ENCODE data around the gene MYO18A.
"Not testable (repeated sequence)": the region's sequence is repeated elsewhere in the genome, so short reads cannot be mapped to it uniquely, and the experiment has no call there.

Gene MYO18A

DNA sequence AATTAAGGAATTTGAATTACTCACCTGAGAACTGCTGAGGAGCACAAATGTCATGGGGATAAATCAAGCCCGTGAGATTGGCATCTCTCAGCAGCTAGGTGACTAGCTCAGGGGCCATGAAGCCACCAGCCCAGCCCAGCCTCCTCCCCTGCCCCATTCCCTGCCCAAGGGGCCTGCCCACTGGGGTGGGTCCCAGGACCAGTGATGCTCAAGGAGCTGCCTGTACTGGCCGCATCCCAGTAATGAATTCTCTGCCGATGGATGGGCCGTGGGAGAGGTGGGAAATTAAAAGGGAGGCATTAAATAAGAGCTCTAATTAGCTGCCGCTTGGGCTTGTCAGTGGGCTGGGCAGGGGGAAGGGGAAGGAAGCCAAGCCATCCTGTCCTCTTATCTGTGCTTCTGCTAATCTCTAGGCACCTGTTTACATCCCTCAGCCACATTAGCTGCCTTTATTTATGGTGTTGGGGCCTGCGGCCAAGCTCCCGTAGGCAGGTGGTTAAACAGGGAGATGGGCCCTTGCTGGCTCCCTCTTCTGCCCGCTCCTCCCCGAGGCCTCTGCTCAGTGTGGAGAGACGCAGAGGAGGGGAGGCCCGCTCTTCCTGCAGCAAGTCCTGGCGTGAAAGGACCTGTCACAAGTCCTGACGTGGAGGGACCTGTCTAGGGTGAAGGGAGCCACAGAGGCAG is 88.5 kb downstream of the MYO18A start:
- no peak for DNase-seq (ENCODE audit: low read depth, low spot score)
- TF ChIP-seq, protein P1, sequence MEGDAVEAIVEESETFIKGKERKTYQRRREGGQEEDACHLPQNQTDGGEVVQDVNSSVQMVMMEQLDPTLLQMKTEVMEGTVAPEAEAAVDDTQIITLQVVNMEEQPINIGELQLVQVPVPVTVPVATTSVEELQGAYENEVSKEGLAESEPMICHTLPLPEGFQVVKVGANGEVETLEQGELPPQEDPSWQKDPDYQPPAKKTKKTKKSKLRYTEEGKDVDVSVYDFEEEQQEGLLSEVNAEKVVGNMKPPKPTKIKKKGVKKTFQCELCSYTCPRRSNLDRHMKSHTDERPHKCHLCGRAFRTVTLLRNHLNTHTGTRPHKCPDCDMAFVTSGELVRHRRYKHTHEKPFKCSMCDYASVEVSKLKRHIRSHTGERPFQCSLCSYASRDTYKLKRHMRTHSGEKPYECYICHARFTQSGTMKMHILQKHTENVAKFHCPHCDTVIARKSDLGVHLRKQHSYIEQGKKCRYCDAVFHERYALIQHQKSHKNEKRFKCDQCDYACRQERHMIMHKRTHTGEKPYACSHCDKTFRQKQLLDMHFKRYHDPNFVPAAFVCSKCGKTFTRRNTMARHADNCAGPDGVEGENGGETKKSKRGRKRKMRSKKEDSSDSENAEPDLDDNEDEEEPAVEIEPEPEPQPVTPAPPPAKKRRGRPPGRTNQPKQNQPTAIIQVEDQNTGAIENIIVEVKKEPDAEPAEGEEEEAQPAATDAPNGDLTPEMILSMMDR (IDR thresholded peaks at IDR 0.05; ENCODE audit: low read depth, low read length): no peak

DNA sequence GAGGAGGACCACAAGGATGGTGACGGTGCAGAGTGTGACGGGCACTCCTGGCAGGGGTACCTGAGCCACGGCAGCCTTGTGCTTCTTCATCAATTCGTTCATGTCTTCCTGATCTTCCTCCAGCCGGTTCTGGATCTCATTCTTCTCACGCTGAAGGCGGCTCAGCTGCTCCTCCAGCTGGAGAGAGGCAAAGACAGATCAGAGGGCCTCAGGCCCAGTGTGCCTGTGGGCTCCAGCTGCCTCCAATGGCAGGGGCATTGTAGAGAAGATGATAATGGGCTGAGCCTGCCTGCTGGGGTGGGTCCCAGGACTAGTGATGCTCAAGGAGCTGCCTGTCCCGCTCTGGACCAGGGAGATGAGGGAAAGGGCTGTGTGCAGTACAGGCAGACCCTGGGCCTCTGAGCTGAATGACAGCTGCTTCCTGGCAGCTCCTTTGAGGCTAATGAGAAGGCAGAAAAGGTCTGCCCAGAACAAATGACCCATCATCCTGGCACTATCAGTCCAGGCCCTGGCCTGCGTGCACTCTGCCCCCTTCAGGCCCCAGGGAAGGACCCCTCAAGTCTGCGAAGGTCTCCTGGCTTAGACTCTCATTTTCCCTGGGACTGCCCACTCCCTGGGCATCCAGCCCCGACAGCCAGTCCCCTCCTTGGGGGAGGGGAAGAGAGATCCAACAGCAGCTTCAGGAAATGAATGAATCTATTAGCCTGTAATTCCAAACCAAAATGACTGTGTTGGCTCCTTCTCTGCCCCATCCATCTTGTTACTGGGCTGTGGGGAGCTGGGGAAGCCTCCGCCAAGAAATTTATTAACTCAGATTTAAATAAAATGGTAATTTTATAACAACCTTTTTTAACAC is 89.2 kb downstream of the MYO18A start:
- DNase-seq (ENCODE audit: low read depth, low spot score): no peak
- TF ChIP-seq, protein P1 (IDR thresholded peaks at IDR 0.05; ENCODE audit: low read depth, low read length): peak; percentile 11
- in situ Hi-C loops (cut with HindIII; ENCODE audit: low sequenced_read_pairs): no loop called here
- no peak overlapping the region for H3K4me3 ChIP-seq (ENCODE audit: low read depth, low read length)

More for the DNA sequence above, 88.5 kb downstream of the MYO18A start:
- in situ Hi-C loops (cut with HindIII; ENCODE audit: low sequenced_read_pairs): no loop called here
- H3K4me3 ChIP-seq (ENCODE audit: low read depth, low read length): no peak overlapping the region

DNA sequence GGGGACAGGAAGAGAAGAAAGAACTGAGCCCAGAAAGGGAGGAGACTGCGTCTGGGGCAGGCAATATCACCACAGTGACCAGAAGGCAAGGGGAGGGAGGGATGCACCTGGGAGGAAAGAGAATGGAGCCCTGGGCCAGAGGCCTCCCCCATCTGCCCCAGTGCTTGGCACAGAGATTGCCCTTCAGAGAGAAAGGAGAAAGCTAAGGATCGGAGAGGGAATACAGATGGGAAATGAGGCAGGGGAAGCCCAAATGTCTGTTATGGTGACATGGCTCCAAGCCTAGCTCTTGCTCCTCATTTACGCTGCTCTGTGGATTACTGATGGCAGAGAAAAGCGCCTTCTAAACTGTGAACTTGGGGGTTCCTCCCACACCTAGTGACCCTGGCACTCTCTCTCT is 90.1 kb downstream of the MYO18A start:
- no peak overlapping the region for H3K4me3 ChIP-seq (ENCODE audit: low read depth, low read length)
- in situ Hi-C loops (cut with HindIII; ENCODE audit: low sequenced_read_pairs): no loop called here
- DNase-seq (ENCODE audit: low read depth, low spot score): no peak
- TF ChIP-seq, protein P1 (IDR thresholded peaks at IDR 0.05; ENCODE audit: low read depth, low read length): no peak

DNA sequence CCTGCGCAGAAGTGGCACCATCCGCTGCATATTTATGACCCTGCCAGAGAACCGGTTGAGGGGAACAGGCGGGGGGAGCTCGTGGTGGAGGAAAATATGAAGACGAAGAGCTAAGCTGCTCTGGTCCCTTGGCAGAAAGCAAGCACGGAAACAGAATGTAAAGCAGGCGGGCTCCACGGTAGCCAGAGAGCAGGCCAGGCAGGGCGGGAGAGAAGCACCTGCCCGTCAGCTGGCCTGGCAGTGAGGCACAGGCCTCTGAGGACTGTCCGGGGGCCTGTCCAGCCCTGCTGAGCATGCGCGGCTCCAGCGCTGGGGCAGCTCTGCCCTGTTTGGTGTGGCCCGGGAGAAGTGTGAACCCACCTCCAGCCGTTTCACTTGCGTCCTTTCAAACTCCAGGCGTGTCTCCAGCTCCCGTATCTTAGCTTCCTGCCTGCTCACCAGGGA is 90.6 kb downstream of the MYO18A start:
- TF ChIP-seq, protein P1 (IDR thresholded peaks at IDR 0.05; ENCODE audit: low read depth, low read length): no peak
- DNase-seq (ENCODE audit: low read depth, low spot score): no peak
- in situ Hi-C loops (cut with HindIII; ENCODE audit: low sequenced_read_pairs): no loop called here
- H3K4me3 ChIP-seq (ENCODE audit: low read depth, low read length): no peak overlapping the region

DNA sequence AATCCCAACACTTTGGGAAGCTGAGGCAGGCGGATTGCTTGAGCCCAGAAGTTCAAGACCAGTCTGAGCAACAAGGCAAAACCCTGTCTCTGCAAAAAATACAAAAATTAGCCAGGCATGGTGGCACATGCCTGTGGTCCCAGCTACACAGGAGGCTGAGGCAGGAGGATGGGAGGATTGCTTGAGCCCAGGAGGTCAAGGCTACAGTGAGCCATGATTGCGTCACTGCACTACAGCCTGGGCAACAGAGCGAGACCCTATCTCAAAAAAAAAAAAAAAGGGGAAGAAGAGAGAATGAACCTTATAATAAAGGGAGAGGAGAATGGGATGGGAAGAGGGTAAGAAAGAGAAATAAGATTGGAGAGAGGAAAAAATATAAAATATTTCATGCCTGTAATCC is 91.4 kb downstream of the MYO18A start:
- DNase-seq (ENCODE audit: low read depth, low spot score); in situ Hi-C loops (cut with HindIII; ENCODE audit: low sequenced_read_pairs): not testable (repeated sequence)

DNA sequence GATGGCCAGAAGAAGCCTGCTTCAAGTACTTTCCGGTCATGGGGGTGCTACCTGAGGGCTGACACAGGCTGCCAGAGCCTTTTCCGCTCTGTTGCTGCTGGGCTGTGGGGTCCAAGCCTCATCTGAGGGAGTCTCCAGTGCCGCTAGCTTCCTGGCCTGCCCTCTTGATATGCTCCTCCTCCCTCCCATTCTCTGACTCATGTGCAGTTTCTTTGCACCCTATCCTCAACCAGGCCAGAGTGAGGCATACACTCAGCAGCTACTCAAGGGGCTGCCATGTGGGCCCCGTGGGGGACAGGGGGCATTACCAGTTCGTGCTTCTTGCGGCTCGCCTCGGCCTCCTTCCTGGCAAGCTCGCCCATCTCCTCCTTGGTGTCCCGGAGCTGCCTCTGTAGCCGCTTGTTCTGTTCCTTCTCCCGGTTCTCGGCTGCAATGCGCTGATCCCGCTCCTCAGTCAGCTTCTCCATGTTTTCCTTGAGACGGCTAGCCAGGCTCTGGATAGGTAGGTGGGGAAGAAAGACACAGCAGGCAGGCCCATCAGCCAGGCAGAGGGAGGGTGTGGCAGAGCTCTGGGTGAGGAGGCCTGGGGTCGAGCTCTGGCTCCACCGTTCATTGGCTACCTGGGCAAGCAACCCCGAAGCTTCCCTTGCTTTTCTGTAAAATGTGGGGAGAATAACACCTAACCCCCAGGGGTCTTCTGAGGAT is 93.4 kb downstream of the MYO18A start:
- H3K4me3 ChIP-seq (ENCODE audit: low read depth, low read length): no peak overlapping the region
- TF ChIP-seq, protein P1 (IDR thresholded peaks at IDR 0.05; ENCODE audit: low read depth, low read length): no peak
- DNase-seq (ENCODE audit: low read depth, low spot score): no peak
- in situ Hi-C loops (cut with HindIII; ENCODE audit: low sequenced_read_pairs): no loop called here

More for the DNA sequence above, 91.4 kb downstream of the MYO18A start:
- H3K4me3 ChIP-seq (ENCODE audit: low read depth, low read length): not testable (repeated sequence)
